Mucosa of stomach (tissue), 1 donor: ENCODE results near the gene KIAA1549.

Experiments used
- H3K27me3 ChIP-seq: one replicate; pipeline ENCODE4 v1.7.0; 2013; ENCODE audit warnings: mild to moderate bottlenecking, low read length; ENCODE audit not compliant: control insufficient read depth, insufficient read depth
- H3K36me3 ChIP-seq: one replicate; pipeline ENCODE4 v1.7.0; 2013; ENCODE audit warnings: low read length; ENCODE audit not compliant: control insufficient read depth, insufficient read depth
- H3K4me1 ChIP-seq: one replicate; pipeline ENCODE4 v1.7.0; 2013; ENCODE audit warnings: mild to moderate bottlenecking, low read length; ENCODE audit not compliant: control insufficient read depth, insufficient read depth
- H3K4me3 ChIP-seq: one replicate; pipeline ENCODE4 v1.7.0; 2013; ENCODE audit warnings: low read length
- H3K9ac ChIP-seq: one replicate; pipeline ENCODE4 v1.7.0; 2013; ENCODE audit warnings: mild to moderate bottlenecking, low read length, moderate library complexity
- H3K9me3 ChIP-seq: one replicate; pipeline ENCODE4 v1.7.0; 2013; ENCODE audit warnings: mild to moderate bottlenecking, low read length, moderate library complexity; ENCODE audit not compliant: control insufficient read depth
- donor health status: Pancreatic carcinoma.

The KIAA1549 gene

GRCh38 chr7:138868711-138869110 lies 112.5 kb downstream of the KIAA1549 start:
- Histone ChIP-seq H3K36me3 (no peaks in the 10 kb centered on the region), H3K9me3 (no peaks in the 10 kb centered on the region), H3K4me1 (no peaks in the 10 kb centered on the region), H3K4me3 (no peak overlapping the region), H3K27me3 (no peaks in the 10 kb centered on the region), H3K9ac (no peak overlapping the region)

- no peaks in the 10 kb centered on the region for H3K9me3 ChIP-seq
- no peaks in the 10 kb centered on the region for H3K27me3 ChIP-seq
- no peak overlapping the region for H3K4me3 ChIP-seq
- H3K4me1 ChIP-seq = no peaks in the 10 kb centered on the region
- no peak overlapping the region for H3K9ac ChIP-seq
- no peaks in the 10 kb centered on the region for H3K36me3 ChIP-seq
Measured at GRCh38 chr7:138867744-138868143, 113.4 kb downstream of the KIAA1549 start.

- no peaks in the 10 kb centered on the region for H3K27me3 ChIP-seq
- H3K4me1 ChIP-seq = no peaks in the 10 kb centered on the region
- H3K4me3 ChIP-seq = no peak overlapping the region
- no peaks in the 10 kb centered on the region for H3K36me3 ChIP-seq
- H3K9me3 ChIP-seq = no peaks in the 10 kb centered on the region
- no peak overlapping the region for H3K9ac ChIP-seq
Measured at GRCh38 chr7:138866353-138866752, 114.8 kb downstream of the KIAA1549 start.

GRCh38 chr7:138865843-138866242 lies 115.3 kb downstream of the KIAA1549 start:
- H3K9me3 ChIP-seq = no peaks in the 10 kb centered on the region
- no peaks in the 10 kb centered on the region for H3K27me3 ChIP-seq
- H3K4me3 ChIP-seq = no peak overlapping the region
- no peak overlapping the region for H3K9ac ChIP-seq
- no peaks in the 10 kb centered on the region for H3K4me1 ChIP-seq
- H3K36me3 ChIP-seq = no peaks in the 10 kb centered on the region

- Histone ChIP-seq H3K36me3 (no peaks in the 10 kb centered on the region), H3K9ac (no peak overlapping the region), H3K4me1 (no peaks in the 10 kb centered on the region), H3K9me3 (no peaks in the 10 kb centered on the region), H3K27me3 (no peaks in the 10 kb centered on the region), H3K4me3 (no peak overlapping the region)
Measured at GRCh38 chr7:138864667-138865066, 116.5 kb downstream of the KIAA1549 start.

- no peaks in the 10 kb centered on the region for H3K9me3 ChIP-seq
- H3K27me3 ChIP-seq = no peaks in the 10 kb centered on the region
- no peak overlapping the region for H3K4me3 ChIP-seq
- no peaks in the 10 kb centered on the region for H3K4me1 ChIP-seq
- H3K9ac ChIP-seq = no peak overlapping the region
- H3K36me3 ChIP-seq = no peaks in the 10 kb centered on the region
Measured at GRCh38 chr7:138863931-138864330, 117.3 kb downstream of the KIAA1549 start.

GRCh38 chr7:138861051-138861450 lies 120.1 kb downstream of the KIAA1549 start:
- Histone ChIP-seq H3K27me3 (no peaks in the 10 kb centered on the region), H3K4me3 (no peak overlapping the region), H3K36me3 (no peaks in the 10 kb centered on the region), H3K9ac (no peak overlapping the region), H3K4me1 (no peaks in the 10 kb centered on the region), H3K9me3 (no peaks in the 10 kb centered on the region)

- Histone ChIP-seq H3K9me3 (no peaks in the 10 kb centered on the region), H3K4me1 (no peaks in the 10 kb centered on the region)
Measured at GRCh38 chr7:138857728-138858127, 123.5 kb downstream of the KIAA1549 start.

GRCh38 chr7:138854115-138854645 lies 127.0 kb downstream of the KIAA1549 start:
- Histone ChIP-seq H3K9ac (no peak overlapping the region), H3K27me3 (no peaks in the 10 kb centered on the region), H3K36me3 (no peaks in the 10 kb centered on the region), H3K9me3 (no peaks in the 10 kb centered on the region), H3K4me1 (no peaks in the 10 kb centered on the region), H3K4me3 (no peak overlapping the region)

More at GRCh38 chr7:138857728-138858127, 123.5 kb downstream of the KIAA1549 start:
- no peak overlapping the region for H3K4me3 ChIP-seq
- no peak overlapping the region for H3K9ac ChIP-seq
- H3K27me3 ChIP-seq = no peaks in the 10 kb centered on the region
- H3K36me3 ChIP-seq = no peaks in the 10 kb centered on the region

- Histone ChIP-seq H3K9me3 (no peaks in the 10 kb centered on the region), H3K9ac (no peak overlapping the region), H3K4me3 (no peak overlapping the region), H3K4me1 (no peaks in the 10 kb centered on the region), H3K36me3 (no peaks in the 10 kb centered on the region), H3K27me3 (no peaks in the 10 kb centered on the region)
Measured at GRCh38 chr7:138853448-138853847, 127.7 kb downstream of the KIAA1549 start.

GRCh38 chr7:138852469-138852868 lies 128.7 kb downstream of the KIAA1549 start:
- Histone ChIP-seq H3K27me3 (no peaks in the 10 kb centered on the region), H3K9me3 (no peaks in the 10 kb centered on the region), H3K36me3 (no peaks in the 10 kb centered on the region), H3K9ac (no peak overlapping the region), H3K4me1 (no peaks in the 10 kb centered on the region), H3K4me3 (no peak overlapping the region)

- H3K9me3 ChIP-seq = no peaks in the 10 kb centered on the region
- no peak overlapping the region for H3K9ac ChIP-seq
- H3K36me3 ChIP-seq = no peaks in the 10 kb centered on the region
- H3K4me1 ChIP-seq = no peaks in the 10 kb centered on the region
- H3K27me3 ChIP-seq = no peaks in the 10 kb centered on the region
- no peak overlapping the region for H3K4me3 ChIP-seq
Measured at GRCh38 chr7:138849701-138850100, 131.5 kb downstream of the KIAA1549 start.
